Nephron (organoid): ENCODE data around the gene ZC3H18.

Experiments used
- H3K27ac Mint-ChIP-seq, 3 experiments: 2 replicates each; pipeline ENCODE4 v1.8.0; 2020; ENCODE audit warnings: mixed read lengths in 3 of 3, mild to moderate bottlenecking in 2 of 3, moderate library complexity in 1 of 3
- H3K27me3 Mint-ChIP-seq: 2 replicates; pipeline ENCODE4 v1.8.0; 2021; ENCODE audit warnings: low read depth, mild to moderate bottlenecking, moderate library complexity, mixed read lengths
- H3K36me3 Mint-ChIP-seq: 2 replicates; pipeline ENCODE4 v1.8.0; 2020; ENCODE audit warnings: low read depth, mixed read lengths
- H3K4me1 Mint-ChIP-seq: 2 replicates; pipeline ENCODE4 v1.8.0; 2020; ENCODE audit warnings: mixed read lengths
- H3K4me3 Mint-ChIP-seq, 3 experiments: 2 replicates each; pipeline ENCODE4 v1.8.0; 2020; ENCODE audit warnings: mild to moderate bottlenecking in 3 of 3, mixed read lengths in 3 of 3, moderate library complexity in 2 of 3
- H3K9me3 Mint-ChIP-seq: 2 replicates; pipeline ENCODE4 v1.8.0; 2020; ENCODE audit warnings: mixed read lengths
- CTCF ChIP-seq, 3 experiments: fragments of 200-600 bp; sonication (generic); IDR thresholded peaks; one replicate each; pipeline ENCODE4 v1.5.0; 2021; ENCODE audit warnings: antibody characterized with exemption in 3 of 3; ENCODE audit not compliant: unreplicated experiment in 3 of 3

ZC3H18 gene

GRCh38 chr16:88541831-88542616, 28.2 kb upstream of the ZC3H18 start:
- Mint-ChIP-seq H3K36me3 (peaks cover 5% of the 10 kb centered on the region), H3K4me1 (no peaks in the 10 kb centered on the region), H3K9me3 (peaks cover 17% of the 10 kb centered on the region), H3K27ac (no peak overlapping the region), H3K4me3 (no peak overlapping the region), H3K27me3 (peaks cover 40% of the 10 kb centered on the region)
- TF ChIP-seq CTCF (IDR thresholded peaks at IDR 0.05; ENCODE audit: unreplicated experiment in 3 of 3) = no peak

- Mint-ChIP-seq H3K9me3 (peaks cover 17% of the 10 kb centered on the region), H3K36me3 (peaks cover 5% of the 10 kb centered on the region), H3K4me1 (no peaks in the 10 kb centered on the region), H3K27me3 (peaks cover 42% of the 10 kb centered on the region), H3K4me3 (no peak overlapping the region), H3K27ac (no peak overlapping the region)
- TF ChIP-seq CTCF (IDR thresholded peaks at IDR 0.05; ENCODE audit: unreplicated experiment in 3 of 3) = no peak
Observed at GRCh38 chr16:88543230-88543813, 26.9 kb upstream of the ZC3H18 start.

GRCh38 chr16:88545781-88546180, 24.4 kb upstream of the ZC3H18 start:
- H3K4me3 Mint-ChIP-seq = no peak overlapping the region
- TF ChIP-seq CTCF (IDR thresholded peaks at IDR 0.05; ENCODE audit: unreplicated experiment in 3 of 3) = no peak
- H3K27ac Mint-ChIP-seq = no peak overlapping the region
- peaks cover 5% of the 10 kb centered on the region for H3K36me3 Mint-ChIP-seq
- peaks cover 54% of the 10 kb centered on the region for H3K27me3 Mint-ChIP-seq
- H3K4me1 Mint-ChIP-seq = no peaks in the 10 kb centered on the region
- peaks cover 17% of the 10 kb centered on the region for H3K9me3 Mint-ChIP-seq

GRCh38 chr16:88548131-88548874, 21.9 kb upstream of the ZC3H18 start:
- Mint-ChIP-seq H3K27ac (no peak overlapping the region), H3K36me3 (peaks cover 4% of the 10 kb centered on the region), H3K27me3 (peaks cover 63% of the 10 kb centered on the region), H3K4me3 (no peak overlapping the region), H3K4me1 (peaks cover 5% of the 10 kb centered on the region), H3K9me3 (peaks cover 7% of the 10 kb centered on the region)
- no peak for TF ChIP-seq CTCF (IDR thresholded peaks at IDR 0.05; ENCODE audit: unreplicated experiment in 3 of 3)

- H3K27ac Mint-ChIP-seq = no peak overlapping the region
- H3K36me3 Mint-ChIP-seq = no peaks in the 10 kb centered on the region
- no peak for TF ChIP-seq CTCF (IDR thresholded peaks at IDR 0.05; ENCODE audit: unreplicated experiment in 3 of 3)
- peaks cover 5% of the 10 kb centered on the region for H3K4me1 Mint-ChIP-seq
- no peak overlapping the region for H3K4me3 Mint-ChIP-seq
- H3K9me3 Mint-ChIP-seq = peaks cover under 1% of the 10 kb centered on the region
- peaks cover 63% of the 10 kb centered on the region for H3K27me3 Mint-ChIP-seq
Observed at GRCh38 chr16:88548985-88549384, 21.2 kb upstream of the ZC3H18 start.
